ENCODE results near the gene BAIAP2.

GRCh38 chr17:81121841-81122733, 87.1 kb downstream of the BAIAP2 start:
- no peak for TF ChIP-seq CTCF (IDR thresholded peaks at IDR 0.05)
- TF ChIP-seq POLR2A (IDR thresholded peaks at IDR 0.05): no peak
